GM12864 (cell line): Measurements from ENCODE around the gene RGS19.

Source experiments
- DNase-seq: peaks from one replicate; pipeline ENCODE4 v3.0.0-alpha.2; 2011; ENCODE audit warnings: low read depth
- H3K4me3 ChIP-seq: 2 replicates; pipeline ENCODE4 v1.5.1; 2011; ENCODE audit warnings: mild to moderate bottlenecking, low read depth, low read length, control low read depth
- TF ChIP-seq, protein P1 (sequence below): IDR thresholded peaks from 2 replicates; pipeline ENCODE4 v1.5.1; 2011; ENCODE audit warnings: low read depth, mild to moderate bottlenecking, moderate library complexity, low read length, control low read depth, inconsistent platforms; ENCODE audit errors: missing control alignments

Gene RGS19

DNA sequence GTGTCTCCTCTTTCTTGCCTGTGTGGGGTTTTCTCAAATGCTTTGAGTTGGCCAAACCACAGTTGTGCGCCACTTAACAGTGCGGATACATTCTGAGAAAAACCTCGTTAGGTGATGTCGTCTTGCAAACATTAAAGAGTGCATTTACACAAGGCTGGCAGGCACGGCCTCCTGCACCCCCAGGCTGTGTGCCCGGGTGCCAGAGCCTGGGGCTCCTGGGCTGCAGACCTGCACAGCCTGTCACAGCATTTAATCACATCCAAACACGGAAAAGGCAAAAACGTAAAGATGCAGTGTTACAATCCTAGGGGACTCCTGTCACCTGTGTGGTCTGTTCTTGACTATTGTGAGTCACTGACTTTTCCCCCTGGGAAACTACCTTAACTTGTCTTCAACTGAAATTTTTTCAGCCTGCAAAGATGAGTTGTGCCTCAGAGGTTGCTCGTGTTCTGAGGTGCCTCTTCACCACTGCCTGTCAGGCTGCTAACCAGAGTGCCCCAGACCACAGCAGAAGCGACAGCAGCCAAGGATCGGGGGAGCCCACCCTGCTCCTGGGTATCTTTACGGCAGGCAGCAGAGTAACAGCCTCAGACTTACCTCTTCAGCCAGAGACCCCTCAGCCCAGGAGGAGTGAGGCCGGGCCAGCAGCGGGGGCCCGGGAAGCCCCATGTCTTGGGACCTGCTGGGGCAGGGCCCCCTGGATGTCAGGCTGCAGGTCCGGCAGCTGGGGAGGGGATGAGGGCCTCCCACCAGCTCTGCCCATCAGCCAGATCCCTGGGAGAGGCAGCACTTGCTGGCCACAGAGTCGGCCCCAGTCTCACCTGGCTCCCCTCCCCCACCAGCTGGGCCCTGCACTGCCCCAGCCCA is 44.0 kb downstream of the RGS19 start:
- TF ChIP-seq, protein P1, sequence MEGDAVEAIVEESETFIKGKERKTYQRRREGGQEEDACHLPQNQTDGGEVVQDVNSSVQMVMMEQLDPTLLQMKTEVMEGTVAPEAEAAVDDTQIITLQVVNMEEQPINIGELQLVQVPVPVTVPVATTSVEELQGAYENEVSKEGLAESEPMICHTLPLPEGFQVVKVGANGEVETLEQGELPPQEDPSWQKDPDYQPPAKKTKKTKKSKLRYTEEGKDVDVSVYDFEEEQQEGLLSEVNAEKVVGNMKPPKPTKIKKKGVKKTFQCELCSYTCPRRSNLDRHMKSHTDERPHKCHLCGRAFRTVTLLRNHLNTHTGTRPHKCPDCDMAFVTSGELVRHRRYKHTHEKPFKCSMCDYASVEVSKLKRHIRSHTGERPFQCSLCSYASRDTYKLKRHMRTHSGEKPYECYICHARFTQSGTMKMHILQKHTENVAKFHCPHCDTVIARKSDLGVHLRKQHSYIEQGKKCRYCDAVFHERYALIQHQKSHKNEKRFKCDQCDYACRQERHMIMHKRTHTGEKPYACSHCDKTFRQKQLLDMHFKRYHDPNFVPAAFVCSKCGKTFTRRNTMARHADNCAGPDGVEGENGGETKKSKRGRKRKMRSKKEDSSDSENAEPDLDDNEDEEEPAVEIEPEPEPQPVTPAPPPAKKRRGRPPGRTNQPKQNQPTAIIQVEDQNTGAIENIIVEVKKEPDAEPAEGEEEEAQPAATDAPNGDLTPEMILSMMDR = no peak
- no peak for DNase-seq
- H3K4me3 ChIP-seq = no peak overlapping the region

DNA sequence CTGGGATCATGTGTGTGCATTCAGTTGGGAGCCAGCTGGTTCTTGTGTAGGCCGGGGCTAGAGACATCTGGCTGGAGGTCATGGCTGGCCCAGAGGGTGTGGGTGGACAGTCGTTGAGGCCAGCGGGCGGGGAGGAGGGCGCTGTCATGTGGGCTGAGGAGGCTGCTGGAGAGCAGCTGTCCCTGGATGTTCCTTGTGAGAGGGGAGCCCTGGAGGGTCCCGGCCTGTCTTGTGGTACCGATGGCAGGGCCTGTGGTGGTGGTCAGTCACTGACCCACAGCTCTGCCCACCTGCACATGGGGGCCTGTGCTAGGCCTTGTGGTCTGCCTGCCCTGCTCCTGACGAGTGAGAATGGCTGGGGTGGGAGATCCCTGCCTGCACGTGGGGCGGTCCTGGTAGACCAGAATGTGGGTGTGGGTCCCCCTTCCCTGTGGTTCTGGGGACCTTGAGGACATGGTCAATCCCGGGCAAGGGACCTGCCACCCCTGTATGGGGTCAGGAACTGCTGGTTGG is 45.3 kb downstream of the RGS19 start:
- DNase-seq = no peak
- H3K4me3 ChIP-seq = no peak overlapping the region
- TF ChIP-seq, protein P1 = no peak

DNA sequence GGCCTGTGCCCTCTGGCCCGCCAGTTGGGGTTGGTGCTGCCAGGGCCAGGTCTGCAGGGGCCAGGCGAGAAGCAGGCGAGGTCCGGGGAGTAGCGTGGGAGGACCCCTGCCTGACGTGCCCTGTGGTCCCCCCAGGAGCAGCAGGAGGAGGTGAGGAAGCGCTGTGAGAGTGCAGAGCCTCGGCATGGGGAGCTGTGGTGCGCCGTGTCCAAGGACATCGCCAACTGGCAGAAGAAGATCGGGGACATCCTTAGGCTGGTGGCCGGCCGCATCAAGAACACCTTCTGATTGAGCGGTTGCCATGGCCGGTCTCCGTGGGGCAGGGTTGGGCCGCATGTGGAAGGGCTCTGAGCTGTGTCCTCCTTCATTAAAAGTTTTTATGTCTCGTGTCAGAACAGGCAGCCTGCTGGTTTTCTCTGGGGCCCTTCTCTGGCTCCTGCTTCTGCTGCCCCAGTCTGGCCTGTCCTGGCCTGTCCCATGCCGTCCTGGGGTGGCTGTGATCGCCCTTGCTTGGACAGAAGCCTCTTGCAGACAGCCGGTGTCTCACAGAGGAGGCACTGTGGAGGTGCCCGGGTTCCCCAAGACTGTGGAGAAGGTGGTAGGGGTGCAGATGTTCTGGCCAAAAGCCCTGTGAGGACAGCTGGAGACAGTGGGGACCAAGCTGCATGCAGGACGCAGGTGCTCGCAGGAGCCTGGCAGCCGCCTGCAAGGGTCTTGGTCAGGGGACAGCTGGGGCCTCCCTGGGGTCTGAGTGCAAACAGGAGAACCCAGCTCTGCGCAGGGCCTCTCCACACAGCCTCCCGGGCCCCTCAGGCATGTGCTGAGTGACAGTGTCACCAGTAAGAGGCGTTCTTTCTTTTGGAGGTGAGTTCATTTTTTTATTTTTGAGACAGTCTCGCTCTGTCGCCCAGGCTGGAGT is 46.4 kb downstream of the RGS19 start:
- no peak for DNase-seq
- TF ChIP-seq, protein P1 = no peak
- no peak overlapping the region for H3K4me3 ChIP-seq

DNA sequence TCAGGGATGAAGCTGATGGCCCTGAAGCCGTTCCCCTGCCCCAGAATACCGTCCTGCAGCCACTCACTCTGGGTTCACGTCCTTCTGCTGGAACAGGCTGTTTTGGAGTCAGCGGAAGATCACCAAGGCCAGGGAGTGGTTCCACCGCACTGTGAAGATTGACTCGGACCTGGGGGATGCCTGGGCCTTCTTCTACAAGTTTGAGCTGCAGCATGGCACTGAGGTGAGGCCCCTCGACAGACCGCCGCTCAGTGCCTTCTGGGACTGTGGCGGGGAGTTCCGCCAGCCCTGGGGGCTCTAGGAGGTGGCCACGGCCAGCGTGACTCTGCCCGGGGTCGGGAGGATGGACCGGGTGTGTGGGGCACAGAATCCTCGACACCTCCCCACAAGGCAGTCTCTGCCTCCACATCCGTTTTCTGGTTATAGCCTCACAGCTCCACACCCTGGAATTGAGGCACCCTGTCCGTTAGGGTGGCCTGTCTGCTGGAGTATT is 47.5 kb downstream of the RGS19 start:
- TF ChIP-seq, protein P1 = no peak
- H3K4me3 ChIP-seq = no peak overlapping the region
- no peak for DNase-seq

DNA sequence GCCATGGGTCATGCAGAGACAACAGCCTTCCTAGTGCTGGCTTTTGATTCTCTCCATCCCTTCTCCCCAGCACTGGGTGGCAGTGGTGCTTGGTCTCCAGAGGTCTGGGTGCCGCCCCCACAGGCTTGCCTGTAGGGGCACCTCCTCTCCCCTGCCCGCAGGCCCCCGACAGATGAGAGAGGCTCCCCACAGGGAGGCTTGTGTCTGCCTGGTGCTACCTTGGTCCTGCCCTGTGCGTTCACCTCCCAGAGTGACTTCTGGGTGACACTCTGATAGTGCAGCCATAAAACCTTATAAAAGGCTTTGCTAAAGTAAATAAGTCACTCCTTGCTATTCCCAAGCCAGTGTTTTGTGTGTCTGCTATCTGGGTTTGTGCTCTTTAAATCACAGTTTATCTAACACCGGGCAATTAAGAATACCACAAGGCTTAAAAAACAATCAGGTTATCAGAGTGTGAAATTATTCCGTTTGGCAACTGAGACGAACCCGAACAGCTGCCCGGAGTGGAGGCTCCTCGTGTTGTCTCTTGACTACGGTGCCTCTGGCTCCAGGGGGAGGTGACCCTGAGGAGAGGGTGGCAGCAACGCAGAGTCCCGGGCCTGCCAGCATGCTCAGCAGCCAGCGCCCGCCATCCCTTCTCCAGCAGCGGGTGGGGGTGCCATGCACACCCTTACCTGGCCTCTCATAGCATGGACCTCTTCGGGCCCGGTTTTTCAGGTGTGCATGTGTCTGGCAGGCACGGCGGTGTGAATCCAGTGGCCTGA is 48.8 kb downstream of the RGS19 start:
- H3K4me3 ChIP-seq = no peak overlapping the region
- DNase-seq = no peak
- TF ChIP-seq, protein P1 = no peak
